CD4-positive, alpha-beta T cell treated with Interleukin-12 subunit alpha and Interleukin-12 subunit beta, for 1 hour (primary cell): ENCODE data around the gene DVL1.
"Not testable (repeated sequence)": the region's sequence is repeated elsewhere in the genome, so short reads cannot be mapped to it uniquely, and the experiment has no call there.

Source experiments
- DNase-seq: peaks from one replicate; pipeline ENCODE4 v3.0.0-alpha.2; 2020

The DVL1 gene

GRCh38 chr1:1324524-1325287 is 24.5 kb downstream of the DVL1 start, which contains the start of the genes CPTP and INTS11:
CPTP (plus strand) TSS chr1:1324802; CDS start chr1:1326911, 2,109 bp downstream.
INTS11 (minus strand) TSS chr1:1324660; CDS start chr1:1324608, 52 bp downstream.
- DNase-seq, result peak; percentile 96

GRCh38 chr1:1324084-1324523 is 25.1 kb downstream of the DVL1 start:
- DNase-seq, result no peak

- DNase-seq, result no peak
Measured at GRCh38 chr1:1322952-1323351, 26.3 kb downstream of the DVL1 start.

- DNase-seq, result no peak
Measured at GRCh38 chr1:1322418-1322817, 26.8 kb downstream of the DVL1 start.

- DNase-seq, result no peak
Measured at GRCh38 chr1:1321477-1321876, 27.7 kb downstream of the DVL1 start.

- DNase-seq, result no peak
Measured at GRCh38 chr1:1320666-1321448, 28.4 kb downstream of the DVL1 start.

- no peak for DNase-seq
Measured at GRCh38 chr1:1319646-1319941, 29.6 kb downstream of the DVL1 start.

- no peak for DNase-seq
Measured at GRCh38 chr1:1318777-1319645, 30.2 kb downstream of the DVL1 start.

GRCh38 chr1:1318131-1318652 is 31.0 kb downstream of the DVL1 start:
- no peak for DNase-seq

GRCh38 chr1:1317420-1317819 is 31.8 kb downstream of the DVL1 start:
- no peak for DNase-seq

- DNase-seq, result not testable (repeated sequence)
Measured at GRCh38 chr1:1316199-1316598, 33.0 kb downstream of the DVL1 start.

- no peak for DNase-seq
Measured at GRCh38 chr1:1315435-1315954, 33.7 kb downstream of the DVL1 start.

- DNase-seq, result no peak
Measured at GRCh38 chr1:1314678-1315335, 34.4 kb downstream of the DVL1 start.

- no peak for DNase-seq
Measured at GRCh38 chr1:1314237-1314586, 35.0 kb downstream of the DVL1 start.

GRCh38 chr1:1313500-1314236 is 35.5 kb downstream of the DVL1 start:
- DNase-seq, result no peak

GRCh38 chr1:1312450-1313314 is 36.5 kb downstream of the DVL1 start:
- DNase-seq, result no peak

GRCh38 chr1:1311107-1312104 is 37.8 kb downstream of the DVL1 start:
- no peak for DNase-seq

- no peak for DNase-seq
Measured at GRCh38 chr1:1310476-1311053, 38.7 kb downstream of the DVL1 start.

- DNase-seq, result no peak
Measured at GRCh38 chr1:1310109-1310385, 39.2 kb downstream of the DVL1 start.
